ENCODE results near the gene CLDND1. TPM values are rescaled to one million over a fixed set of nuclear protein-coding genes. Genes with fewer than 3 reads are reported as not detected.

CLDND1 gene
- total RNA-seq, 2 experiments from 2014 or later, result 168 to 185 TPM

DNA sequence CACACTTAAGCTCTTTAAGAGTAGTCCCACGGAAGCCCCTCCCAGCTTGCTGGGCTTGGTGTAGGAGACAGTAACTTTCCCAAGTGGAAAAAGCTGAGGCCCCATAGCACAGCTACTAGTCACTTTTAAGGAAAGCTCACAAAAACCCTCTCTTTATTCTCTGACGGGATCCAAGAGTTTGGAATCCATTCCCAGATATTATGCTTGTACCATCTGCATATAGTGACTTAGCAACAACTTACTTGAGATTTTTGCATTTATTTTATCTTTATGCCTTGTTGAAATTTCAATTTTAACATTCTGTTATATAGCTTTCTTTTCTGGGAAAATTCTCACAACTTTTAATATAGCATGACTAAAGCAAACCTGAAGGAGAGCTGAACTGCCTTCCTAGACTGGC lies 28.5 kb upstream of the CLDND1 start:
- Histone ChIP-seq H3K27me3 (ENCODE audit: control insufficient read depth in 1 of 2, insufficient read depth in 2 of 2, low read length in 2 of 2) (no peaks in the 10 kb centered on the region), H3K4me3 (ENCODE audit: low read length) (no peak overlapping the region), H3K36me3 (ENCODE audit: insufficient read depth, low read length) (no peaks in the 10 kb centered on the region), H3K27ac (ENCODE audit: low read depth in 1 of 2, low read length in 2 of 2) (no peak overlapping the region), H3K4me1 (ENCODE audit: insufficient read depth, low read length) (peaks cover 16% of the 10 kb centered on the region), H3K9me3 (ENCODE audit: control insufficient read depth in 1 of 2, insufficient read depth in 1 of 2, low read length in 2 of 2) (no peaks in the 10 kb centered on the region)
- intact Hi-C loops (cut with DNase I, micrococcal nuclease), result no loop called here
- Mint-ChIP-seq H3K36me3 (ENCODE audit: low read depth) (no peaks in the 10 kb centered on the region), H3K27me3 (no peaks in the 10 kb centered on the region), H3K27ac (no peak overlapping the region), H3K4me3 (no peak overlapping the region), H3K4me1 (ENCODE audit: low read depth) (peaks cover 36% of the 10 kb centered on the region), H3K9me3 (no peaks in the 10 kb centered on the region)
- ChIA-PET CTCF (interaction anchor here (0.9 kb wide), 1 partner anchor 10 kb away, joined by 3 read pairs; no protein-coding TSS in a partner anchor), POLR2A (interaction anchor here (1.2 to 6.3 kb wide), 2 partner anchors 14 to 28 kb away, joined by 3 to 57 read pairs; partner anchors contain the start of gene CLDND1)
- TF ChIP-seq, protein P1, sequence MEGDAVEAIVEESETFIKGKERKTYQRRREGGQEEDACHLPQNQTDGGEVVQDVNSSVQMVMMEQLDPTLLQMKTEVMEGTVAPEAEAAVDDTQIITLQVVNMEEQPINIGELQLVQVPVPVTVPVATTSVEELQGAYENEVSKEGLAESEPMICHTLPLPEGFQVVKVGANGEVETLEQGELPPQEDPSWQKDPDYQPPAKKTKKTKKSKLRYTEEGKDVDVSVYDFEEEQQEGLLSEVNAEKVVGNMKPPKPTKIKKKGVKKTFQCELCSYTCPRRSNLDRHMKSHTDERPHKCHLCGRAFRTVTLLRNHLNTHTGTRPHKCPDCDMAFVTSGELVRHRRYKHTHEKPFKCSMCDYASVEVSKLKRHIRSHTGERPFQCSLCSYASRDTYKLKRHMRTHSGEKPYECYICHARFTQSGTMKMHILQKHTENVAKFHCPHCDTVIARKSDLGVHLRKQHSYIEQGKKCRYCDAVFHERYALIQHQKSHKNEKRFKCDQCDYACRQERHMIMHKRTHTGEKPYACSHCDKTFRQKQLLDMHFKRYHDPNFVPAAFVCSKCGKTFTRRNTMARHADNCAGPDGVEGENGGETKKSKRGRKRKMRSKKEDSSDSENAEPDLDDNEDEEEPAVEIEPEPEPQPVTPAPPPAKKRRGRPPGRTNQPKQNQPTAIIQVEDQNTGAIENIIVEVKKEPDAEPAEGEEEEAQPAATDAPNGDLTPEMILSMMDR (IDR thresholded peaks at IDR 0.05), result no peak
- ATAC-seq (ENCODE audit: poor library complexity) (no peak), DNase-seq (no peak)

DNA sequence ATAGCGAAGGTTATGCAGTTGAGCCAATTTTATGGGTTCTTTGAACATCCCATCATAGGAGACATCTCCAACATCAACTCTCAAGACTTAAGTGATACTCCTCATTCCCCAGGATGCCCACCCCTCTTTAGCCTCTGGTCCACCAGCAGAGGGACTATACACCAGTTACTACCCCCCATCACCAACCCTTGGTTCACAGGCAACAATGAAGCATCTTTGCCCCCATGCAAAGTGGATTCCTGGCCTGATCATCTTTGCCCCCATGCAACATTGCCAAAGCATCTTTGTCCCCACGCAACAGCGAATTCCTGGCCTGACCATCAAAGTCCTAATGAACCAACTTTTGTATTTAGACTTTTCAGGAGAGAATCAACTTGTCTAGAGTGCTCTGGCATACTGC lies 28.1 kb upstream of the CLDND1 start:
- CTCF ChIA-PET, result interaction anchor here (0.9 kb wide), 1 partner anchor 10 kb away, joined by 3 read pairs; no protein-coding TSS in a partner anchor
- H3K27ac ChIP-seq (ENCODE audit: low read depth in 1 of 2, low read length in 2 of 2), result no peak overlapping the region

DNA sequence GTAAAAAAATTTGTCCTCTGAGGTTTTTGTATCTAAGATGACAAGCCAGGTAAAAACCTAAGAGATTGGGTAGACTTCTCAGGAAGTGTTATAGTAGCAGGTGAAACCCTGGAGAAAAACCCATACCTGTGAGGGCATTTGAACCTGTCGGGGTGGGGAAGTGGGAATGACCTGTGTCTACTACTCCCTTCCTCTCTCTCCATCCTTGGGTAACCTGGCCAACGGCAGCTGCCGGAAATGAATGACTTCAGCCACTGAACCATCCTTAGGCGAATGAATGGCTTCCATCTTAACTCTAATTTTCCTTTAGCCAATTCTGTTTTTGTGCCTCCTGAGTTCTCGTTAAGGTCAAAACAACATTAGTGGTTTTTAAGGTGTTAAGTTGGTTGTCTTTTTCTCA lies 25.8 kb upstream of the CLDND1 start:
- Histone ChIP-seq H3K27me3 (ENCODE audit: control insufficient read depth in 1 of 2, insufficient read depth in 2 of 2, low read length in 2 of 2) (no peaks in the 10 kb centered on the region), H3K9me3 (ENCODE audit: control insufficient read depth in 1 of 2, insufficient read depth in 1 of 2, low read length in 2 of 2) (no peaks in the 10 kb centered on the region), H3K36me3 (ENCODE audit: insufficient read depth, low read length) (no peaks in the 10 kb centered on the region), H3K4me3 (ENCODE audit: low read length) (no peak overlapping the region), H3K4me1 (ENCODE audit: insufficient read depth, low read length) (peaks cover 11% of the 10 kb centered on the region), H3K27ac (ENCODE audit: low read depth in 1 of 2, low read length in 2 of 2) (no peak overlapping the region)
- Mint-ChIP-seq H3K4me3 (no peak overlapping the region), H3K36me3 (ENCODE audit: low read depth) (no peaks in the 10 kb centered on the region), H3K27me3 (no peaks in the 10 kb centered on the region), H3K9me3 (no peaks in the 10 kb centered on the region), H3K27ac (no peak overlapping the region), H3K4me1 (ENCODE audit: low read depth) (peaks cover 16% of the 10 kb centered on the region)
- DNase-seq (no peak), ATAC-seq (ENCODE audit: poor library complexity) (no peak)
- TF ChIP-seq, protein P1 (IDR thresholded peaks at IDR 0.05), result no peak
- ChIA-PET POLR2A (interaction anchor here (1.0 kb wide), 1 partner anchor 24 kb away, joined by 3 read pairs; no protein-coding TSS in a partner anchor), CTCF (no interaction called here)
- intact Hi-C loops (cut with DNase I, micrococcal nuclease), result no loop called here

More for the DNA sequence above, 28.1 kb upstream of the CLDND1 start:
- no peak for ATAC-seq (ENCODE audit: poor library complexity)
- DNase-seq, result no peak
- Histone ChIP-seq H3K27me3 (ENCODE audit: control insufficient read depth in 1 of 2, insufficient read depth in 2 of 2, low read length in 2 of 2) (no peaks in the 10 kb centered on the region), H3K36me3 (ENCODE audit: insufficient read depth, low read length) (no peaks in the 10 kb centered on the region), H3K4me1 (ENCODE audit: insufficient read depth, low read length) (peaks cover 16% of the 10 kb centered on the region), H3K4me3 (ENCODE audit: low read length) (no peak overlapping the region), H3K9me3 (ENCODE audit: control insufficient read depth in 1 of 2, insufficient read depth in 1 of 2, low read length in 2 of 2) (no peaks in the 10 kb centered on the region)
- Mint-ChIP-seq H3K9me3 (no peaks in the 10 kb centered on the region), H3K4me3 (no peak overlapping the region), H3K4me1 (ENCODE audit: low read depth) (peaks cover 32% of the 10 kb centered on the region), H3K27ac (no peak overlapping the region), H3K27me3 (no peaks in the 10 kb centered on the region), H3K36me3 (ENCODE audit: low read depth) (no peaks in the 10 kb centered on the region)
- intact Hi-C loops (cut with DNase I, micrococcal nuclease), result no loop called here
- TF ChIP-seq, protein P1 (IDR thresholded peaks at IDR 0.05), result no peak
- POLR2A ChIA-PET, result interaction anchor here (1.2 kb wide), 1 partner anchor 28 kb away, joined by 3 read pairs; the partner anchor contains the start of gene CLDND1
